Left forelimb (tissue), 1 donor: ENCODE results near the gene DNAH7.
"Not testable (repeated sequence)": the region's sequence is repeated elsewhere in the genome, so short reads cannot be mapped to it uniquely, and the experiment has no call there.

ENCODE experiments used
- DNase-seq: peaks from one replicate; pipeline ENCODE4 v3.0.0-alpha.2; 2018; ENCODE audit warnings: low spot score

The DNAH7 gene

DNA sequence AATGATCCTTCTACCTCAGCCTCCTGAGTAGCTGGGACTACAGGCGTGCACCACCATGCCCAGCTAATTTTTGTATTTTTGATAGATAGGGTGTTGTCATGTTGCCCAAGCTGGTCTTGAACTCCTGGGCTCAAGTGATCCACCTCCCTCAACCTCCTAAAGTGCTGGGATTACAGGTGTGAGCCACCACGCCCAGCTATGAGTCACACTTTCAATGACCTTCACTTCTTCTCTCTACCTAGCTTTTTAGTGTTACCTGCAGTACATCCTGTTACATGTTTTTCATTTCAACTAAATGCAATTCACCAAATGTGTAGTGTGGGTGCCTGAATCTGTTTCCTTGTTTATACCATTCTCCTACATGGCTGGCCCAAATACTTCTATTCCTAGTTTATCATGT, 347.6 kb downstream of the DNAH7 start:
- no peak for DNase-seq

- no peak for DNase-seq
Observed at GRCh38 chr2:195716466-195716865, 352.2 kb downstream of the DNAH7 start.

DNA sequence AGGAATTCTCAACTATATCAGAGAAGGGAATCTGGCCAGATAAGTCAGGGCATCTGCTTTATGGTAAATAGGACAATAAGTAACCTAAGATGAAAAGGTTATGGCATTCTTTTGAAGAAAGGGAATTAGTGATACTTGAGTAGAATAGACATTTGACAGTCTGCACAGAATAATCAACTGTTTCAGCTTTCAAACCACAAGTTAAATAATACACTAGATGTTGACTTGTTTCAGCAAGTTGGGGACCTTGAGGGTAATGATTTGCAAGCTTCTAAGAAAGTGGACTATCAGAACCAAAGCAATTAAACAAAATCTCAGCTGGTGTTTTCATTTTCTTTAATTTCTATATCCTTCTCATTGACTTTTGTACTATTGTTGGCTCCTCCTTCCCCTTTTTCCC, 357.2 kb downstream of the DNAH7 start:
- no peak for DNase-seq

GRCh38 chr2:195709901-195710806, 358.5 kb downstream of the DNAH7 start:
- DNase-seq = no peak

GRCh38 chr2:195706161-195706900, 362.3 kb downstream of the DNAH7 start:
- DNase-seq = no peak

- no peak for DNase-seq
Observed at GRCh38 chr2:195700480-195700879, 368.2 kb downstream of the DNAH7 start.

DNA sequence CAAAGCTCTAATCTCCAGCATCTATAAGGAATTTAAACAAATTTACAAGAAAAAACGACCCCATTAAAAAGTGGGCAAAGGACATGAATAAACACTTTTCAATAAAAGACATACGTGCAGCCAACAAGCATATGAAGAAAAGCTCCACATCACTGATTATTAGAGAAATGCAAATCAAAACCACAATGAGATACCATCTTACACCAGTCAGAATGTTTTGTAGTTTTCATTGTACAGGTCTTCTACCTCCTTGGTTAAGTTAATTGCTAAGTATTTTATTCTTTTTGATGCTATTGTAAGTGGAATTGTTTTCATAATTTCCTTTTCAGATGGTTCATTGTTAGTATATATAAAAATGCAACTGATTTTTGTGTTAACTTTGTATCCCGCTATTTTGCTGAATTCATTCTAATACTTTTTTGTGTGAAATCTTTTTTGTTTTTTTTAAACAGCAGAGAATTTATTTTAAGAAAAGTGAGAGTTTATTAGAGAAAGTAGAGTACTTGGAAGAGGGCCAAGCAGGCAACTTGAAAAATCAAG, 370.9 kb downstream of the DNAH7 start:
- no peak for DNase-seq

- no peak for DNase-seq
Observed at GRCh38 chr2:195696012-195696411, 372.6 kb downstream of the DNAH7 start.

DNA sequence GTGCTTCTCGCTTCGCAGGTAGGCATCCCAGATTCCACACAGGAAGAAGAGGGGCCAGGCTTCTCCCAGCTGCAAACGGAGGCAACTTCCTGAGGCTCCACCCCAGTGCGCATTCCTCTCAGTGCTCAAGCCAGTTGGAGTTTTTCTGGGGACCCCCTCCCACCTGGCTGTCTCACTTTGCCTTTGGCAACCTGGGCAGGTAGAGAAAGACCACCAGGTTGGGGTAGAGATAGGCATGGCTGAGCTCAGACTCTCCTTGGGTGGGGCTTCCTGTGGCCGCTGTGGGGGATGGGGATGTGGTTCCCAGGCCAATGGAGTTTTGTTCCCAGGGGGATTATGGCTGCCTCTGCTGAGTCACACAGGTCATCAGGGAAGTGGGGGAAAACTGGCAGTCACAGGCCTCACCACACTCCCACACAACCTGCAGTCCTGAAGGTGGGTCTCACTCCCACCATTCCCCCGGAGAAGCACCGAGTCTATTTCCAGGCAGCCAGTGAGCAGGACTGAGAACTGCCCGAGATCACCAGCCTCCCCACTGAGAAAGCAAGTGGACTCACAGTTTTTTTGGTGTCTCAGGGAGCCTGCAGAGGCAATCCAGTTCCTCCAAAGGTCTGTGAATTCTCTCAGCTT, 373.5 kb downstream of the DNAH7 start:
- no peak for DNase-seq

GRCh38 chr2:195694553-195694952, 374.1 kb downstream of the DNAH7 start:
- DNase-seq = no peak

DNA sequence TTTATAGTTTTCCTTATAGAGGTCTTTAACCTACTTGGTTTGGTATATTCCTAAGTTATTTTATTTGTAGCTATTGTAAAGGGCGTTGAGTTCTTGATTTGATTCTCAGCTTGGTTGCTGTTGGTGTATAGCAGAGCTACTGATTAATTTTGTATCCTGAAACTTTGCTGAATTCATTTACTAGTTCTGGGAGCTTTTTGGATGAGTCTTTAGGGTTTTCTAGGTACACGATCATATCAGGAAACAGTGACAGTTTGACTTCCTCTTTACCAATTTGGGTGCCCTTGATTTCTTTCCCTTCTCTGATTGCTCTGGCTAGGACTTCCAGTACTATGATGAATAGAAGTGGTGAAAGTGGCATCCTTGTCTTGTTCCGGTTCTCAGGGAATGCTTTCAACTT, 376.1 kb downstream of the DNAH7 start:
- DNase-seq = not testable (repeated sequence)
